Parietal lobe (tissue), 2 donors: ENCODE data around the gene AQP3. TPM values are rescaled to one million over a fixed set of nuclear protein-coding genes. Genes with fewer than 3 reads are reported as not detected.

Experiments
- small RNA-seq: library from RNA; depleted of rRNA; stranded (forward); fragments of <200 nt; gene quantifications from one replicate; pipeline ENCODE3, GENCODE V24; 2014; ENCODE audit warnings: low replicate concordance
- total RNA-seq: library from RNA; depleted of rRNA; stranded (reverse); fragments of >200 nt; gene quantifications from one replicate; pipeline ENCODE4 v1.2.3, GENCODE V29; 2014

Gene AQP3
- not detected for total RNA-seq

DNA sequence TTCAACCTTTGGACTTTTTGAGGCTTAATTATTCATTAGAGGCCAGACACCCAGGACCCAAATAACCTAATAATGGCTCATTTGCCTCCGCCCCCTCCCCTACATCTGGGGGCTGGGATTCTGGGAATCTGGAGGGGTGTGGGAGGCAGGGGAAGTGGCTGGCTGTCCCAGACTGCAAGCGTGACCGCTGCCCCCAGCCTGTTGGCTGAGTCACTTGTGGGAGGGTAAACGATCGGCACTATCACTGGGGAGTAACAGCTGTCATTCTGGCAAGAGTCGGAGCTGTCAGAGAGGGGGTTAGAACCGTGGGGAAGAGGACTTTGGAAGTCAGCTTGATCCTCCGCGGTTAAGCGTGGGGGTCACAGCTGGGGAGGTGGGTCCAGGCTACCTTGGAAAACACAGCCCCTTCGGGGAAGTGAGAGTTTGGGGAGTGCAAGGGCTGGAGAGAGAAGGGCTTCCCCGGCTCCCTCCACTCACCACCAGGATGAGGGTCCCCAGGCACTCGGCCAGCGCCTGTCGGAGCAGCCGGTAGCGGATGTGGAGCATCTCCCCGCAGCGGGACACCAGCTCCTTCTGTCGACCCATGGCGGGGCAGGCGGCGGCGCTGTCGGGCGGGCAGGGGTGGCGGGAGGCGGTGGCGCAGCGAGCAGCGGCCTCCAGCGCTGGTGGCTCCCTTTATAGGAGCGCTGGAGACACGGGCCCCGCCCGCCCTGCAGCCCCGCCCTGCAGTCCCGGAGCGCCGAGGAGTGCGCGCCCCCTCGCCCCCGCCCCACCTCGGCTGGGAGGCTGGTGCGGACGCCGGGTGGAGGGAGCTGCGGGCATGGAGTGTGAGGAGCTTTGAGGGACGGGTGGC, at the start of gene AQP3:
TSS of gene AQP3 (minus strand) at position 648 of the 853 bp plus-strand sequence. CDS start at position 585, 63 bp downstream.

DNA sequence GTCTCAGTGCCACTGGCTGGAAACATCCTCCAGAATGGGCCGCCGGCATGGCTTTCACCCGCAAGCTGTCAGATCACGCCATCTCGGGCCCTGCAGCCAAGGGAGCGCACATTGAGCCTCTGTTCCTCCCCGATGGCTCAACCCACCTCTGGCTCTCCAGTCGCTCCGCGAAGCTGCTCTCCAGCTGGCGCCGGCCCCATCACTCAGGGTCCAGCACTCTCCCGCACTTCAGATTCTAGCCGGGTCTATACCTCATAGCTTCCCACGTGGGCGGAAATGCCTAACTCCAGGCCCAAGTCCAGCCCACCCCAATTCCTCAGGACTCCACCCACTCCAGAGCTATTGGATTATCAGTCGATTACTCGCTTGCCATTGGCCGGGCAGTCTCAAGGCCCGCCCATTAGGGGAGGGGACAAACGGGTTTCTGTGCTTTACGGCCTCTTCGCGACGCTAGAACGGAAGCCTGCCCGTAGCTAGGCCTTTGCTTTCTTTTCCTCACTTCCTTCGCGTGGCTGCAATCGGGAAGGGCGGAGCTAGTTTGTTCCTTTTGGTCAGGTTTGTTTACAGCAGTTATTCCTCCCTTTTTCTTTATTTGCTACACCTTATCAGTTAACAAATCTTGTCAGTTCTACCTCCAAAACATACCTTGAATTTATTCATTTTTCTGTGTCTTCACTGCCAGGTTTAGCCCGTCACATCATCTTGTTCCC, 26.4 kb upstream of the AQP3 start, which contains the start of gene NOL6:
TSS of gene NOL6 (minus strand) at position 282 of the 710 bp plus-strand sequence. CDS start at position 200, 82 bp downstream.

DNA sequence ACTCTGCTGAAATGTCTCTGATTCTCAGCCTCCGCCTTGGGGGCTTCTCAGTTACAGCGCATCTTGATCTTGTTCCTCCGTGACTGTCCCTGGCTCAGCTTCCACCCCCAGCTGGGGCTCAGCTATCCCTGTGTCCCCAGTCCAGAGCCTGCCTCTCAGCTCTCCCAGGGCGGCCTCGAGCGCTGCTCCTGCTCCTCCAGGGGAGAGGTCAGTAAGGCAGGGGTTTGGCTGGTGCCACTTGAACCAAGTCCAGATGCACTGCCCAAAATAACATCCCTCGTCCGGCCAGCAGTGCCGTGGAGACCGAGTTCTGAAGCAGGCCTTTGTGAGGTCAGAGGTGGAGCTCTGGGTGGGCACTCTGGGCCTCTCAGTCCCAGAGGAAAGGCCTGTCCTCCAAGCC, 45.0 kb downstream of the AQP3 start, which contains the start of gene AQP7:
TSS of gene AQP7 (minus strand) at position 198 of the 400 bp plus-strand sequence. CDS start 1,306 bp downstream, outside the sequence.

Small RNAs within 50 kb of the gene (small RNA-seq; reads per million reads assigned to genes)
- gene AL356218.2 (not detected), gene MIR6851 (not detected)

Other genes with a start within 250 kb of the AQP3 start
- gene SPINK4, start 207.4 kb downstream of the AQP3 start, total RNA-seq = not detected
- 34.4 TPM for gene BAG1, start 182.9 kb downstream of the AQP3 start, total RNA-seq
- 85.8 TPM for gene CHMP5, start 182.5 kb downstream of the AQP3 start, total RNA-seq
- 32.2 TPM for gene NFX1, start 157.1 kb downstream of the AQP3 start, total RNA-seq
- not detected for gene AQP7, start 45.0 kb downstream of the AQP3 start, total RNA-seq
- 20.7 TPM for gene NOL6, start 26.3 kb upstream of the AQP3 start, total RNA-seq
- gene ANKRD18B, start 76.7 kb upstream of the AQP3 start, total RNA-seq = not detected